DMS79 (cell line): ENCODE data around the gene RTN4RL1.

Experiments used
- DNase-seq: peaks from one replicate; lab custom pipeline; 2025; lab: John Stamatoyannopoulos, UW

Gene RTN4RL1

DNA sequence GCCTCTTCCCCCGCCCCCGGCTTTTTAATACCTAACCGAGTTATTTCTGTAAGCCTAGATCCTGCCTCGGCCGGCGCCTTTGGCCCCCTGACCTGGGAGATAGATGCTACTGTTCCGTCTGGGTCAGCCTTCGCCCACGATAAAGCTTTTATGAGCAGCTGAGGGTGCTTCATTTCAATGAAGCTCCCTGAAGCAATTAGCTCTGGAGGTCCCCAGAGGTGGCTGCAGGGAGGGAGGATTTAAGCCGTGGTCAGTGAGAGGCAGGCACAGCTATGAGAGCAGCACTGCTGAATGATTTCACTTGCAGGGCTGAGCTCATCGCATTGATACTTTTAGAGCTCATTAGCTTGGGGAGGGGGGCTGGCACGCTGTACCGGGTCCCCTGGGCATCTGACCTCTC is 105.9 kb downstream of the RTN4RL1 start:
- no peak for DNase-seq

GRCh38 chr17:1918346-1919162 is 106.6 kb downstream of the RTN4RL1 start:
- no peak for DNase-seq

- no peak for DNase-seq
Measured at GRCh38 chr17:1916963-1917715, 108.0 kb downstream of the RTN4RL1 start.

DNA sequence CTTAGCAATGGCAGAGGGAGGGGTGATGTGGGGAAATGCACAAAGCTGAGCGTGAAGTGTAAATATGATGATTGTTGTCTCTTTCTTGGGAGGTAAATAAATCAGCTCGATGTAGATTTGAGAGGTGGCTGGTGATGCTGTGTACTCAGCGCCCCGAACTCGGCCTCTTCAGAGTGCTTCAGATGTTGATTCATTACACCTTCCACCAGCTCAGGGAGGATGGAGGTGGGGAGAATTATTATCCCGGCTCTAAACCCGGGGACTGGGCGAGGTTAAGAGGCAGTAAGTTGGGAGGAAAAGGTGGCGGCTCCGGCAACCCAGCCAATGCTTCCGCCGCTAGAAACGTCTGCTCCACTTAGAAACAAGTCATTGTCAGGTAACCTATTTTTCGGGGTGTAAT is 108.8 kb downstream of the RTN4RL1 start:
- DNase-seq: peak; percentile 25

DNA sequence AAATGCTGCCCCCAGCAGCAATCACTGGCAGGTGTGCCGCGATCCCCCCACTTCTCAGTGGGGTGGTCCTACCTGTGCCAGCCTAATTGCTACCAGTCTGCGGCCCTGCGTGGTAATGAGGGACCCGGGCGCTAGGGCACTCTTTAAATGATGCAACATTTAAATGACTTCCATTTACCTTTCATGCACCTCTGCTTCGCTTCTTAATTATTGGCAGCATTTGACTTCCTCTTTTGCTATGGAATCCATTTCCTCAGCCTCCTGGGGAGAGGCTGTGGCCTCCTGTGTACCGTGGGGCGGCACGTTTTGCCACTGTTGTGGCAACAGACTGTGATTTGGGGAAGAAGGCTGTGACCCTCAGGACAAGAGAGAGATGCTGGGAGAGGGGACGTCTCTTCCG is 109.2 kb downstream of the RTN4RL1 start:
- DNase-seq: no peak

DNA sequence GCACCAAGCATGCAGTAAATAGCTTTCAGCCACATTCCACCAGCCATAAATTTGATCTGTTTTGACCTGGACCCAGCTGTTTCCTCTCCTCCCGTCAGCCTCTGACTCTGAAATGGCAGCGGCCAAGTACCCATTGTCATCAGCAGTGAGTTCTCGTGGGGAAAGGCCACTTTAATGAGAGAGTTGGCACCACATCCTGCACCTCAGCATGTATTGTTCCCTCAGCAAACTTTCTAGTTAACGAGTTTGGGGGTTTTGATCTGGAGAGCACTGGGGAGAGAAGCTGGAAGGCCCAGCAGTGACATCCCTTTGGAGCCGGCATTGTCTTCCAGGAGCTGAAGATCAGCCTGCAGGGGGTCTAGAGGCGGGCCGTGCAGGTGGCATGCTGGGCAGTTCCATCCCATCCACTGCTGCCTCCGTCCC is 110.5 kb downstream of the RTN4RL1 start:
- DNase-seq: no peak

DNA sequence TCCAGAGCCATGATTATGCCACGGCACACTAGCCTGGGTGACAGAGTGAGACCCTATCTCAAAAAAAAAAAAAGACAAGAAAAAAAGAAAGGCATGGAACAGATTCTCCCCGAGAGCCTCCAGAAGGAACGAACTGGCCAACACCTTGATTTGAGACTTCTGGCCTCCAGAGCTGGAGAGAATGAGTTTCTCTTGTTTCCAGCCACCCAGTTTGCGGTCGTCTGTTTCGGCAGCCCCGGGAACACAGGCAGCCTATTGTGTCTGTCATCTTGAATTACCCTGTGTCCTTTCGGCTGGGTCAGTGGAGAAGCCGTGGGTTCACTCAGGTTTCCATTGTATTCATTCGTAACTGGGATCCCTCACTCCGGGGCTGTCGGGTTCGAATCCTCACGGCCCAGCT is 111.4 kb downstream of the RTN4RL1 start:
- no peak for DNase-seq

DNA sequence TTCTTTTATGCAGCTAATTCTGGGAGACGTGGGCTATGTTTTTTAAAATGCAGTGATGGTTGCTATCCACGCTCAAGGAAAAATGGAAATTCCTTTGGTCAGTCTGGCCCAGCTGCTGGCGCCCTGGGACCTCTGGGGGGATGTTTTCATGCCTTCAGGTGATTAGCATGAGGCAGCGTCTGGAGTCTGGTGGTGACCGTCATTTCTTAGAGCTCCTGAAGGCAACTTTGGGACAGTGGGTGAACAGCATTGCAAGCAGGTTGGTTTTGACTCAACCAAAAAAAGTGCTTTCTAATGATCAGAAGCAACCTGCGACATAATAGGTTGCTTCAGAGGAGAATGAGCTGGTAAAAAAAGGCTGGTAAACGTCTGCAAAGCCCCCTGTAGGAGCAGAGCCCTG is 113.0 kb downstream of the RTN4RL1 start:
- no peak for DNase-seq

- no peak for DNase-seq
Measured at GRCh38 chr17:1909985-1910384, 115.1 kb downstream of the RTN4RL1 start.

DNA sequence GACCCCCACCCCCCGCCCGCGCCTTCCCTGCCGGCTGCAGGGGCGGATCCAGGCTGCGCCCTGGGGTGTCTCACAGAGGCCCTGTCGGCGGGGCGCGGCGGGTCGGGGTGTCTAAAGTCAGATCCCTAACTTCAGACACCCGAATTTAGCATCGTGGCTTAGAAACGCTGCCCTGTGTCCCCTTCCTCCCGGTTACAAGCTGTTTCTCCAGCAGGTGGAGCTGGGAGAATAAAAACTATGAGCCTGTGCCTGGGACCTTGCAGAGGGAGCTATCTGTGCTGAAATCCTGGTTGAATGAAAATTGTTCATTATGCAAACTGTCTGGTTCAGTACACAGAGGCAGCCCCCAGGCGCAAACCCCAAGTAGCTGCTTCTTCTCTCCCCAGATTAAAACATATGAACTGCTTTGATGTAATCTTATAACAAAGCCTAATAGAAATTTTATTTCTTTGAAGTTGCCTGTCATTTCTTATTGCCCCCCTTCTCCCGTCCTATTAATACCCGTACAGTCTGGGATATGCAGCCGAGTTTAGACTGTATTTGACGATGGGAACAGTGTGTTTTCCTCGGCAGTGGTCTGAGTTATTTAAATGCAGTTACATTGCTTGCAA is 116.3 kb downstream of the RTN4RL1 start:
- peak; percentile 35 for DNase-seq

- no peak for DNase-seq
Measured at GRCh38 chr17:1907909-1908698, 117.0 kb downstream of the RTN4RL1 start.

DNA sequence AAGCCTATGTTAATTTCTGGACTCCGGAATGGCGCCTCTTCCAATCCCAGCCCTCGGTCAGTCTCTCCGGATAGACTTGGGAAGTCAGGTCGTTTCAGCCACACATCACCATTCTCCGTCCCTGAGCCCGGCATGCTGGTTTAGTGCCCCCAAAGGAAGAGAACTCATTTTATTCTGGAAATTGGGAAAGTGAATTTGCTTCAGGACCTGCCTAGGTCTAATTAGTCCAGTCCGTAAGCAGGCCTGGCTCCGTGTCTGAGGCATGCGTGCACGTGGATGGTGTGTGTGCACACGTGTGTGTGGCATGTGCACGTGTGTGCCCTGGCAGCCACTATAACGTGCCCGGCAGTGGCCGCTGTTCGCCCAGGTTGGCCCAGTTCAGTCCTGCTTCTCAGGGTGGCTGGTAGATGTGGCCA is 117.9 kb downstream of the RTN4RL1 start:
- DNase-seq: no peak

- DNase-seq: no peak
Measured at GRCh38 chr17:1906662-1907101, 118.5 kb downstream of the RTN4RL1 start.

DNA sequence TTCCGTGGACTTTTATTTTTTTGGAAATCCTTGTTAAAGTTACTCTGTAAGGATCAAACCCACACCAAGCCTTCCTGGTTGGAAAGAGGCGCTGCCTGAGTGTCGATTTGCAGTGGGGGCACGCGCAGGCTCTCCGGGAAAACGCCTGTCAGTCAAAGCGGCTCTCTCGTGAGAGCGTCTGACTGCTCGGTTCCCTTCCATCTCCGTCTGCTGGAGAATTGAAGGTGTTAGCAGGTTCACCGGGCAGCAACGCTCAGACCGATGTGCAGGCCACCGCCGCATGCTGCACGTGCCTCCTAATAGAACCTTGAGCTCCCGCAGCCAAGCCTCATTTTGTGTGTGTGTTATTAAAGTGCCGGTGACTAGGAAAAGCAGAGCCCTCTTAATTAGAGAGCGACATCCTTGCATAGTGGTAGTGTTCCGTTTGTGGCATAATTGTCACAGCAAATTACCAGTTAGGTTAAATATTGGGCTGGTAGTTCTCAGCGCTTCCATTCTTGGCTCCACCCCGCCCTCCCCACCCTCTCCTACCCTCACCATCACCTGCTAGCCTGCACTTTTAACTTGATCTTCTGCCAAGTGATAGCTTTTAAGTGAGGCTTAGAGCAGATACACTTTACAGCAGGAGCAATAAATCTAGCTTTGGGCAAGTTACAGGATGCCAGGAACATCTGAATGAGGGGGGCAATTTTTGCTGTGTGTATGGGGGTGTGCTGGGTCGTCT is 119.8 kb downstream of the RTN4RL1 start:
- peak; percentile 77 for DNase-seq

DNA sequence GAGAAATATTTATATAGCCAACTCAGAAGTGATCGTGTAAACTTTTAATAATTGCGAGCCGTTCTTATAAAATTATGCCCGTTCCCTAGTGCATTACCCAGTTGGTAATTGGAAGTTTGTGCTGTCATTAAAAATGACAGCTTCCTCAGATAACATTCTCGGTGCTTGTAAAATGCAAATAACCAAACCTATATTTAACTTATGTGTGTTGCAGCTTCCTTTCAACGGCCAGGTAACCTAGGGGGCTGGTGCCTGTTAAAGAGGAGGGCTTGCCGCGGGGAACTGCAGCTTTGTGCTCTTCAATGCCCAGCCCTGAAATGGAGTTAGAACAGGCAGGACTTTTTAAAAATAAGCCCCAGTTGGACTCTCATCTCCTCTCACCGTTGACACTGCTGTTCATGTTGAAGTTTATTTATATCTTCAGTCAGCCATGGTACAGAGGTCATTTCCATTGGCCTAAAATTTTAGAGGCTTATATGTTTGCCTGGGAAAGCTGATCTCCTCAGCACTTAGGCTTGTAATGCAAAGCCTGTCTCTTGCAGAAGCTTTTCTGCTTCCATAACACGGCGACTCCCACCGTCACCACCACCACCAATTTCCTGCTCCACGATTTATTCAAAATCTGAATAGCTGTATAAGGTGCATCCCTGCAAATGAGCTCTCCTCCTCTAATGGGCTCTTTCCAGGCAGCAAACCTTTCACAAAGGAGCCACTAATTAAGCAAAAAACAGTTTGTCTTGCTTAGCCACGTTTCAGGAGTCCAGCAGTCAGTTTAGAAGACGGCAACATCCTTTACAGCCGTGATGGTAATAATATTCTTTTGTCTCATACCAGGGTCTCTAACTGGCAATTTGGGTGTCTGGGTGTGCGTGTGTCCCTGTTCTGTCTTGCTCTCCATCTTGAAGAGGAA is 120.6 kb downstream of the RTN4RL1 start:
- no peak for DNase-seq

DNA sequence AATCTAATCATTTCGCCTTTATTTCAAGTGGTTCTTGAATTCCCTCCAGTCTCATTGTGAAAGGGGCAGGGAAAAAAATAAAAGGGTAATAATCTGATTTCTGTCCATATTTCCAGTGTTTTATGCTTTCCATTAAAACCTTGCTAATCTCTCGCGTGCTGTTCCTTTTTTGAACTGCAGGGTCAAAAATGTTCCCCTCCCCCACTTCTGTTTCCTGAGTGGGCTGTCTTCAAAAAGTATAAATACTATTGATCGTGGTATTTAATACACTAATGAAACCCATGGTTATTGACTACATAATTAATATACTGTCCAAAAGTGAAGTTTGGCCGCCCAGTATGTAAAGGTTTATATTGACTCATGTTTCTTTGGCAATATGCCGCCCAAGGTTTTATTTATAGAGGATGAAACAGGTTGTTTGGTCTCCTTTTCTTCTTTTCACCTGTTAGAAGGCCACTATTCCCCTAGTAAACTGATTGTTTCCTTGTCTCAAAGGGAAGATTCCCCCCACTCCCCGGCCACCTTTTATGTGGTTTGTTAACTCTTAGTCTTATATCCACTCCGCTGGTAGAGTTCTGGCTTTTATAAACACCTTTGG is 125.6 kb downstream of the RTN4RL1 start:
- DNase-seq: no peak

DNA sequence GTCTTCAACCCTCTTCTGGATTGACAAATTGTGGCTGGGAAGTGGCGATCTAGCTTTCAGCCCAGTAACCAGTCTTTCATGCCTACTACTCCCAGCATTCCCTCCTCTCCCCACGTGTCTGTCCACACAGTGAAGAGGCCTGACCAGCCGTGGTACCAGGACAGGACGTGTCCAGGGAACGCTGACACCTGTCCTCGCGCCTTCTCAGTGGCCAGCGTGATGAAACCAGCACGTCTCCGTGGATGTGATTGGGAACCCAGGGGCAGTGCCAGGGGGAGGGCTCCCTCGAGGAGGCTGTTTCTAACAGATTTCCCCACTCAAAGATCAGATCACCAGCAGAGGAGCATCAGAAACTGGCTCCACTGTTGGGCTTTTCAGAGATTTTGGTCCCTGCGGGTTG is 126.3 kb downstream of the RTN4RL1 start:
- DNase-seq: no peak

- no peak for DNase-seq
Measured at GRCh38 chr17:1898332-1898731, 126.8 kb downstream of the RTN4RL1 start.

DNA sequence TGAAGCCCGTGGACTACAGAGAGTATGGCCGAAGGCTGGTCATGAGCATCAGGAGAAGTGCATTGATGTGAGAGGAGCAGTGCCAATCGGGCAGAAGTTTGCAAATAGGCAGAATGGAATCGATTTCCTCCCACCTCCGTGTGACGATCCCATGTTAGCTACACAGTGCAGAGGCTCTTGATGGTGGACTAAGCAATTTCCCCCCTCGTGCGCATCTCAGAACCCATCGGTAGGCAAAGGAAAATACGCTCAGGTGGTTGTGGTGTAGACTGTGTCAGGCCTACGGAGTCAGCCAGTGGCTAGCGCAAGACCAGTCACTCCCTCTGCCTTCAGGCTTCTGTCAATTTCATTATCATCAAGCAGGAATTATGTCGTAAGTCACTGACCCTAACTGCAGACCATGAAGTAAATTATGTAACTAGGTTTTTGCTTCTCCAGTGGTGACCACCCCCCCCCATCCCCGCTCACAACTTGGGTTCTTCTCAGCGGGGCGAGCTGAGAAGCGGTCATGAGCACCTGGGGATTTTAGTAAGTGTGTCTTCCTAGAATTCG is 128.0 kb downstream of the RTN4RL1 start:
- no peak for DNase-seq
